ENCODE data around the gene ZNF443.
"Not testable (repeated sequence)": the region's sequence is repeated elsewhere in the genome, so short reads cannot be mapped to it uniquely, and the experiment has no call there.

The ZNF443 gene

GRCh38 chr19:12411893-12412292, 28.9 kb downstream of the ZNF443 start:
- DNase-seq, result no peak

GRCh38 chr19:12400633-12401502, 40.0 kb downstream of the ZNF443 start, which contains the start of gene ZNF799:
ZNF799 (minus strand) TSS chr19:12401271; CDS start chr19:12401070, 201 bp downstream.
- peak; percentile 93 for DNase-seq

- DNase-seq, result not testable (repeated sequence)
Observed at GRCh38 chr19:12399901-12400632, 40.8 kb downstream of the ZNF443 start.

- DNase-seq, result not testable (repeated sequence)
Observed at GRCh38 chr19:12391148-12391547, 49.7 kb downstream of the ZNF443 start.

GRCh38 chr19:12386365-12386764, 54.5 kb downstream of the ZNF443 start:
- DNase-seq, result not testable (repeated sequence)

GRCh38 chr19:12380444-12380737, 60.4 kb downstream of the ZNF443 start:
- no peak for DNase-seq

- DNase-seq, result no peak
Observed at GRCh38 chr19:12379732-12380443, 60.9 kb downstream of the ZNF443 start.

All from midbrain (tissue), 1 donor.